DOHH2 (cell line): Measurements from ENCODE around the gene TNPO3.

Source experiments
- EZH2phosphoT487 ChIP-seq: fragments of 200-600 bp; sonication (generic); IDR thresholded peaks from 2 replicates; pipeline ENCODE4 v1.6.1; 2017; ENCODE audit warnings: borderline replicate concordance, mild to moderate bottlenecking, antibody characterized with exemption, low read length, moderate library complexity, mixed read lengths
- TF ChIP-seq, protein P1 (sequence below): fragments of 200-600 bp; sonication (generic); IDR thresholded peaks from one replicate; pipeline ENCODE4 v1.5.1; 2014; ENCODE audit warnings: antibody characterized with exemption, mild to moderate bottlenecking, low read depth, low read length; ENCODE audit not compliant: poor library complexity, severe bottlenecking

DNA sequence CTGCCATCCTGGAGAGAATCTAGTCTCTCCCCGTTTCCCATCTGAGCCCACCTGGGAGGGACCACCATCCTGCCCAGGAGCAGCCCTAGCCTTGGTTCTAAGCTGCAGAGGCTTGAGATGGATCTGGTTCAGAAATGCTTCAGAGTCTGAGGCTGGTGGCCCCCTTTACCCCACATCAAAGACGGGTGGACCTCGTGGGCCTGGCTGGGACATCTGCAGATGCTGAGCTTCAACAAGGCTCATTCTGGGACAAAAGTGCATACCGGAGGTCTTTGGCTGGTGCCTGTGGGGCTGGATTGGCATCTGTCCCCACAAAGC, 122.1 kb downstream of the TNPO3 start:
- TF ChIP-seq, protein P1, sequence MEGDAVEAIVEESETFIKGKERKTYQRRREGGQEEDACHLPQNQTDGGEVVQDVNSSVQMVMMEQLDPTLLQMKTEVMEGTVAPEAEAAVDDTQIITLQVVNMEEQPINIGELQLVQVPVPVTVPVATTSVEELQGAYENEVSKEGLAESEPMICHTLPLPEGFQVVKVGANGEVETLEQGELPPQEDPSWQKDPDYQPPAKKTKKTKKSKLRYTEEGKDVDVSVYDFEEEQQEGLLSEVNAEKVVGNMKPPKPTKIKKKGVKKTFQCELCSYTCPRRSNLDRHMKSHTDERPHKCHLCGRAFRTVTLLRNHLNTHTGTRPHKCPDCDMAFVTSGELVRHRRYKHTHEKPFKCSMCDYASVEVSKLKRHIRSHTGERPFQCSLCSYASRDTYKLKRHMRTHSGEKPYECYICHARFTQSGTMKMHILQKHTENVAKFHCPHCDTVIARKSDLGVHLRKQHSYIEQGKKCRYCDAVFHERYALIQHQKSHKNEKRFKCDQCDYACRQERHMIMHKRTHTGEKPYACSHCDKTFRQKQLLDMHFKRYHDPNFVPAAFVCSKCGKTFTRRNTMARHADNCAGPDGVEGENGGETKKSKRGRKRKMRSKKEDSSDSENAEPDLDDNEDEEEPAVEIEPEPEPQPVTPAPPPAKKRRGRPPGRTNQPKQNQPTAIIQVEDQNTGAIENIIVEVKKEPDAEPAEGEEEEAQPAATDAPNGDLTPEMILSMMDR, result no peak
- no peak for TF ChIP-seq EZH2phosphoT487
